GM21390 (cell line): ENCODE results near the gene STK32C.
A peak's percentile ranks its signal among the peaks of the same experiment; 100 is the strongest.
"Not testable (repeated sequence)": the region's sequence is repeated elsewhere in the genome, so short reads cannot be mapped to it uniquely, and the experiment has no call there.

ENCODE experiments used
- ATAC-seq: cut with Tn5 transposase; IDR thresholded peaks from one replicate; pipeline ENCODE4 v1.9.1; 2021; ENCODE audit not compliant: unreplicated experiment

STK32C gene

GRCh38 chr10:132307823-132308586 lies at the start of gene STK32C:
TSS of gene STK32C (minus strand) at chr10:132307950. CDS start at chr10:132307833, 117 bp downstream.
- peak; percentile 74 for ATAC-seq

DNA sequence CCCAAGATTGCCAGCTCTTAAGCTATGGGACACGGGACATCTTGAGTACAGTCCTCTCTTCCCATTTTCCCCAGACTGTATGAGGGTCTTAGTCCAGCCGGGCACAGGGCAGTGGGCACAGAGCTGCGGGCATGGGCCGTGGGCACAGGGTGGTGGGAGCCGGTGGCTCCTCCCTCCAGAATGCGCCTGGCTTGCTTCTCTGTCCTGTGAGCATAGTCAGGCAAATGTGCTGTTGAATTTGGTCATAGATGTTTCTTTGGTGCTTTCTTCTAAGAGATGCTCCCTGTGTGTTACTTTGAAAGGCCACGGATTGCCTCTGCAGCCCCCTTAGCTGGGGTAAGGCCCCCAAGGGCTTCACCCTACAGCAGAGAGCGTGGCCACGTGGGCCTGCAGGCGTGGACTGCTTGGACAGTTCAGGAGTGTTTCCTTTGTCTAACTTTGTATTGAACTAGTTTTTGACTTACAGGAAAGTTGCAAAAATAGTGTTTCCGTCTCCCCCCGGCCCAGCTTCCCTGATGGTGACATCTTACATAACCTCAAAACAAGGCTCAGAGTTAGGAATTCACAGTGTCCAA lies 49.0 kb upstream of the STK32C start:
- ATAC-seq = no peak

GRCh38 chr10:132355754-132356153 lies 48.0 kb upstream of the STK32C start:
- no peak for ATAC-seq

DNA sequence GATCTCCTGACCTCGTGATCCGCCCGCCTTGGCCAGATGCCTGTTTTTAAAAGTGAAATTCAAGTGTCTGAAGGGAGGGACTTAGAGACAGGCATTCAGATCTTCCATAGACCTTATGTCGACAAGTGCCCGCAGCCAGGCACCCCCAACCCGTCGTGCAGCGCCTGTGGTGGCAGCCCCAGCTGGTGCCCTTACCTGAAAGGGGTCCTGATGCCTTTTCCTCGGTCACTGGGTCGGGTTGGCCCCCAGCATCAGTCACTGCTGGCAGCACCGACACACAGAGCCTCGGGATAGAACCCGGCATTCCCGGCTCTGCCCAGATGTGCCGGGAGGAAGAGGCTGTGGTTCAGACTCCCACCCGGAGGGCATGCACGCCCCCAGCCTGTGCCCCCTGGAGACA lies 47.5 kb upstream of the STK32C start:
- ATAC-seq = no peak

- no peak for ATAC-seq
Observed at GRCh38 chr10:132354356-132355094, 46.8 kb upstream of the STK32C start.

GRCh38 chr10:132353456-132354355 lies 46.0 kb upstream of the STK32C start:
- no peak for ATAC-seq

GRCh38 chr10:132352462-132353308 lies 44.9 kb upstream of the STK32C start:
- not testable (repeated sequence) for ATAC-seq

GRCh38 chr10:132351611-132352010 lies 43.9 kb upstream of the STK32C start:
- ATAC-seq = no peak

- no peak for ATAC-seq
Observed at GRCh38 chr10:132350946-132351345, 43.2 kb upstream of the STK32C start.

DNA sequence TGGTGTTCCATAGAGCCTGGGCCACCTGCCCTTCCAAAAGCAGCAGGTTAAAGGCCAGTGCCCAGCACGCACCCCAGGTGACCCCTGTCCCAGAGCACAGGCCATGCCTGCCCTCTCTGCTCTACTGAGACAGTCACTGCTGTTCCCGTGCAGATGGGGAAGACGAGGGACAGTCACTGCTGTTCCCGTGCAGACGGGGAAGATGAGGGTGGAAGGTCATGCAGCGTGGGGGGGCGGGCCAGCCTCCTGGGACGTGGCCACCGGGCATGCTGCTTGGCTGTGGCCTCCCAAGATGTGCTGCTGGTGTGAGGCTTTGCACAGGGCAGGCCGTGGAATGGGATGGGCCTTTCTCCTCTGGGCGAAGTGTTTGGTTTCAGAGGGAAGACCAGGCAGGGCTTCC lies 42.6 kb upstream of the STK32C start:
- no peak for ATAC-seq

DNA sequence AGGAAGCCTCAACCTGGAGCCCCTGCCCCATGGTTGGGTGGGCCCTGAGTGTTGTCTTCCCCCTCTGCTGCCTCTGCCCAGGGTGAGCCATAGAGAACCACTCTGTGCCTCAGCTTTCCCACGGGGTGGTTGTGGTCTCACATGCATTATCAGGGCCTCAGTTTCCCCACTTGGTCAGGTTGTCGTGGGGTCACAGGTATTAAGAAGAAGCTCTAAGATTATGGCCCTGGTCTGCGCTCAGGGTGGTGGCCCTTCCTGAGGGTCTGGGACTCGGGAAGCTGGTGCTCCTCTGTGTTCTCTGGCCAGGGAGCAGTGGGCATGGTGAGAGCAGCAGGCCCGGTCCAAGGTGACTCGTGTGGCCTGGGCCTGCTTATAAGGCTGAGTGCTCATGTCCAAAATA lies 42.0 kb upstream of the STK32C start:
- no peak for ATAC-seq

DNA sequence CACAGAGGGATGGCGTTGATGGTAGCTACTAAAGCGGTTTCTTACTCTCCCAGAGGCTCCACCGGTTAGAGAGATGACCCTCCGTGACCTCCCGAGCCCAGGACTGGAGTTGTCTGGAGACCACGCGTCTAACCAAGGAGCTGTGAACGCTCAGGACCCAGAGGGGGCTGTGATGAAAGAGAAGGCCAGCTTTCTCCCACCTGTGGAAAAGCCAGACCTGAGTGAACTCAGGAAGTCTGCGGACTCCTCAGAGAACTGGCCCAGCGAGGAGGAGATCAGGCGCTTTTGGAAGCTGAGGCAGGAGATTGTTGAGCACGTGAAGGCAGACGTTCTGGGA lies 40.1 kb upstream of the STK32C start:
- ATAC-seq = no peak

DNA sequence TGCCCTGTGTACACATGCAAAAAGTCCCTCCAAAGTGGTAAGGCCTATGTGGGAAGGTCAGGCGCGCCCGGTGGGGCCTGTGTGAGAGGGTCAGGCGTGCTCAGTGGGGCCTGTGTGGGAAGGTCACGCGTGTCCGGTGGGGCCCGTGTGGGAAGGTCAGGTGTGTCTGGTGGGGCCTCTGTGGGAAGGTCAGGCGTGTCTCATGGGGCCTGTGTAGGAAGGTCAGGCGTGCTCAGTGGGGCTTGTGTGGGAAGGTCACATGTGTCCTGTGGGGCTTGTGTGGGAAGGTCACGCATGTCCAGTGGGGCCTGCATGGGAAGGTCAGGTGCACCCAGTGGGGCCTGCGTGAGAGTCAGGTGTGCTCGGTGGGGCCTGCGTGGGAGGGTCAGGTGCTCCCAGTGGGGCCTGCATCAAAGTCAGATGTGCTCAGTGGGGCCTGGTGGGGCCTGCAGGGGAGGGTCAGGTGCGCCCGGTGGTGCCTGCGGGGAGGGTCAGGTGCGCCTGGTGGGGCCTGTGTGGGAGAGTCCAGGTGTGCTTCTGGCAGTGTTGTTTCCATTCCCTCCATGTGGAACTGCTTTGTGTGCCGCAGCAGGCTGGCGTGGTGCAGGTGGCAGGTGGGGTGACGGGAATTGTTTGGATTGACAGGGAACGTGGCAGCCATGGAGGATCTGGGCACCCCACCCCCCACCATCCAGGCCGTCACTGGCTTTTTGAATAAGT lies 39.6 kb upstream of the STK32C start:
- no peak for ATAC-seq

- no peak for ATAC-seq
Observed at GRCh38 chr10:132346806-132347205, 39.1 kb upstream of the STK32C start.

GRCh38 chr10:132345345-132345744 lies 37.6 kb upstream of the STK32C start:
- no peak for ATAC-seq

DNA sequence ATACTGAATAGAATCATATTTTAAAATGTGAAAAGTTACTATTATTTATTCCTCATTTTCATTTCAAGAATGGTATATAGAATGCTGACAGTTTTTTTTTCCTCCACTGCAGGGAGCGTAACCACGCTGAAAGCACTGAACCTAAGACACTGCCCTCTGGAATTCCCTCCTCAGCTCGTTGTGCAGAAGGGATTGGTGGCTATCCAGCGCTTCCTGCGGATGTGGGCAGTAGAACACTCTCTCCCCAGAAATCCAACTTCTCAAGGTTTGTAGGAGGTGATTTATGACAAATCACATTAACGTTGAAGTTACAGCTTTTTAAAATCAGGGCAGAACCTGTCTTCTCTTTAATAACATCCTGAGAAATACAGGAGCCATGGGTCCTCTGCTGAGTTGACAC lies 36.6 kb upstream of the STK32C start:
- no peak for ATAC-seq

DNA sequence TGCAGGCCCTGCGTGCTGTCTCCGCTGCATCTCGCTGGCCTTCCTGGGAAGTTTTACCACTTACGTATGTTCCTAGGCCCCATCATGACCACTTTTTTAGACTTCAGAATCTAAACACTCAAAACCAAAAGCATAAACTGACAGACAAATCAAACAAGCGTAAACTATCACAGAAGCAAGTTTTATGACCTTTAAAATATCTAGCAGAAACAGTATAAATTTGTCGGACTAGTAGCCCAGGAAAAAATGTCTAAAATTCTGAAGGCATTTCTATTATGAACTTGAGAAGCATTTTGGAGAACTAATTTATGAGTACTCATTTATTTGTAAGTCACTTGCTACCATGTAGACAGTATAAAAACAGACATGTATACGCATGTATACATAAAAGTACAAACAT lies 34.8 kb upstream of the STK32C start:
- ATAC-seq = no peak

GRCh38 chr10:132341781-132342180 lies 34.0 kb upstream of the STK32C start:
- no peak for ATAC-seq

DNA sequence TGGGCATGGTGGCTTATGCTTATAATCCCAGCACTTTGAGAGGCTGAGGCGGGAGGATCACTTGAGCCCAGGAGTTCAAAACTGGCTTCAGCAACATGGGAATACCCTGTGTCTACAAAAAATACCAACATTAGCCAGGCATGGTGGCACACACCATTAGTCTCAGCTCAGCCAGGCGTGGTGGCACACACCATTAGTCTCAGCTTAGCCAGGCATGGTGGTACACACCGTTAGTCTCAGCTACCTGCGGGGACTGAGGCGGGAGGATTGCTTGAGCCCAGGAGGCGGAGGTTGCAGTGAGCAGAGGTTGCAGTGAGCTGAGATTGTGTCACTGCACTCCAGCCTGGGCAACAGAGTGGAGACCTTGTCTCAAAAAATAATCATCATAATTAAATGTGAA lies 33.3 kb upstream of the STK32C start:
- no peak for ATAC-seq

DNA sequence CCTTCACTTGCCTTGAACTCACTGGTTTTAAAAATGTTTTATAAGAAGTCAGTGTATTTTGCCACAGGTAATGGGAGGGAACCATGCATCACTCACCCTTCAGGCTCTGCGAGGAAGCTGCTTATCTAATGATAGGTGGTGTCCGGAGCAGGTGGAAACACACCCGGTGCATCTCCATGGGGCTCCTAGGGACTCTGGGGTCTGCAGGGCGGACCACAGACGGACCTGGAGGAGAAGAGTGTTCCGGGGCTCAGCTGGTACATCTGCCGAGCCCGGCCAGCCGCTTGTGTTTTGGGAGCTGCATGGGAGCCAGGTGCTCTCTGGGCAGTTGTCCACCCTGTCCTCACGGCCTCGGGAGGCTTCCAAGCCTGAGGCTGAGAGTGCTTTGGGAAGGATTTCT lies 31.5 kb upstream of the STK32C start:
- no peak for ATAC-seq
